HUDEP-2 (cell line): Measurements from ENCODE around the gene SIVA1.

ENCODE experiments used
- DNase-seq, 76 experiments: peaks; one replicate each; lab custom pipeline; 2025; ENCODE audit not compliant: unreplicated experiment in 76 of 76; lab: John Stamatoyannopoulos, UW

Gene SIVA1

GRCh38 chr14:104768437-104769323, 15.7 kb downstream of the SIVA1 start:
- peak in 72 of 76 experiments; percentile 5 to 90 (median 71) for DNase-seq

DNA sequence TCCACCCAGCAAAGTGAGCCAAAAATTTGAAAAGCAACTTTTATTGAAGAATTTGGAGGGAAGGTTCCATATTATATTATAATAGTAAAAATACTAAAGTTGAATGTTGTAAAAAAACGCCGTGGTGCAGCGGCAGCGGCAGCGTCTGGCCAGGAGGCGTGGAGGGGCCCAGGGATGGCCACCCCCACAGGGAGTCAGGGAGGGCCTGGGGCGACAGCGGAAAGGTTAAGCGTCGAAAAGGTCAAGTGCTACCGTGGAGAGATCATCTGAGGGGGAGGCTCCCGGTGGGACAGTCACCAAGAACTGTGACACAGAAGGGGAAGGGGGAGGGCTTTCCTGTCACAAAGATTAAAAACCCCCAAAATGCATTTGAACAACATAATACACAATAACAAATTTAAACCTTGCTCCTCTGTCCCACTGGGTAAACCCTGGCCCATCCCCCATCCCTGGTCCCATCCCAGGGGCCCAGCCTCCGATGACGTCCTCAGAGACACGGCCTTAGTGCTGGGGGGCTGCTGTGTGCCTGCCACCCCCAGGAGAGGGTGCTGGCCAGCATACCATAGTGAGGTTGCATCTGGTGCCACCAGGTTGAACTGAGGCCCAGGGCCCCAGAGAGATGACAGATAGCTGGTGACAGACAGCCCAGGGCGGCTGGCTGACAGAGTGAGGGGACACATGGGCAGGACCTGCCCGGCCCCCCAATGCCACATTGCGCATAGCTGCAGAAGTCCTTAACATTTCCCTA, 16.6 kb downstream of the SIVA1 start:
- no peak for DNase-seq

DNA sequence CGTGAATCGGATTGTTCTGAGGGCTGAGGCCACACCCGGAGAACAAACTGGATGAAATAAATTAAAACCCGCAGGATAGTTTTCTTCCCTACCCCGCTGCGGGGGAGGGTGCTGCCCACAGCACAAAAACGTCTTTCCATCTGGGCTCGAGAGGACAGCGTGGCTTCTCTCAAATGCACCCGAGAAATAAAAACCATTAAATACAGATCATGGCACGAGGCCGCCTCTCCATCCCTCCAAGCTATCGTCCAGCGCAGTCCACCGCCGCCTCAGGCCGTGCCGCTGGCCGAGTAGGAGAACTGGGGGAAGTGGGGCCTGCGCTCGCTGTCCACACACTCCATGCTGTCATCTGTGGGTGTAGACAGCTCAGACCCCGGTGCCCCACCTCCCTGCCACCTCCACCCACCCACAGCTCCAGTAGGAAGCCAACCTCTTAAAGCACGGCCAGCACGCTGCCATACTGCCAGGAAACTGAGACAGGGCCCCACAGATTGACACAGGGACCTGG, 17.2 kb downstream of the SIVA1 start:
- no peak for DNase-seq

DNA sequence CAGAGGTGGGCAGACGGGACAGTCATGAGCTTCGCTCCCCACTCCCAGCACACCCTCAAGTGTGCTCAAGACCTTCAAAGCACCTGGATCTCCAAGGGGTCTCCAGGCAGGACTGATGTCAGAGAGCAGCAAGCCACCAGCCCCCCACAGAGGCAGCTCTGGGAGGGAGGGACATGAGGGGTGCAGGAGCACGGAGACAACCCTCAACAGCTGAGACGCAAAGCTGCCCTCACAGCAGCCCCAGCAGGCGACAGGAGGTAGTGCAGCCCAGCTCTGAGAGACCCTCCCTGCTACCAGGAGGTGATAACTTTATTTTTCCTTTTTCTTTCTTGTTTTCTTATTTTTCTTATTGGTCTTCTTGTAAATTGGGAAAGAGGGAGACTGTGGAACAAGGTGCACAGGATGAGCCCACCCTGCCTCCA, 17.9 kb downstream of the SIVA1 start:
- DNase-seq = peak in 3 of 76 experiments; percentile 5 to 12 (median 9)

DNA sequence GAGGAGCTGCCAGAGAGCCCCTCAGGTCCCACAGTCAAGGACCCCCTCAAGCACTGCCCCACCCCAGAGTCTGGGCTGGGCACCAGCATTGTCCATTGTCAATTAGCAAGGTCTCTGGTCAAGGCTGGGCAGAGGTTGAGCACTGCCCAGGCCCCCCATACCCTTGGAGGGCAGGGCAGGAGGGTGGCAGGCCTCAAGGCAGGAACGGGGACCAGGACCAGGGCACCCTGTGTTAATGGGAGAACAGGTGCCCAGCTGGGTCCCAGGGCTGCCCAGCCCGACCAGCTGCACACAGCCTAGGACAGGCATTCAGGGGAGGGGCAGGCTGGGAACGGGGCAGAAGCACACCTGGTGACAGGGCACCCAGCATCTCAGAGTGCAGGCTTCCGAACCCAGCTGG, 18.4 kb downstream of the SIVA1 start:
- no peak for DNase-seq

DNA sequence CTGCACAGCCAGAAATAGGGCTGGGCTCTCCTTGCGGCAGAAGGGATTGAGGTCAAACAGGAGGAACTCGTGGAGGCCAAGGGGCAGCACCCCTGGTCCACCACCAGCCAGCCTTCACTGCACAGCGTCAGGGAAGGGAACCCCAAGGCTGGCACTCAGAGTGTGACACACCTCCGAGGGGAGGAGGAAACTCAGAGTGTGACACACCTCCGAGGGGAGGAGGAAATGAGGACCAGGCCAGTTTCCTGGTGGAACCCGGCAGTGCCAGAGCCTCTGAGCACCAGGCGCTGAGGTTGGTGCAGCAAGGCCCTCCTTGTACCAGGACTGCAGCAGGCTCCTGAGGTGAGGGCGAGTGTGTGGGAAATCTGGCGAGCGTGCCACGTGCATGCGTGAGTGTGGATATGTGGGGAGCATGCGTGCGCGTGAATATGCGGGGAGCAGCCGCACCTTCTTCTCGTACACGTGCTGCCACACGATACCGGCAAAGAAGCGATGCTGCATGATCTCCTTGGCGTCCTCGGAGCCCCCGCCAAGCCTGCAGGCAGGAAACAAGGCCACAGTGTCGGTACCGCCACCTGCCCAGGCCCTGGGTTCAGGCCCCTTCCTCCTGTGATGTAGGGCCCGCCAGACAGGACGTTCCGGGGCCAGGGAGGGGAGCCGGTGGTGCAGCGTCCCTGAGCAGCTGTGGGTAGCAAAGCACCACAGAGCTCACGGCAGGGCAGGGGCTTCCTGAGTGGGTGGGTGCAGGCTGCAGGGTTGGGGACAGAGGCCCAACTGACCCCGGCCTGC, 19.2 kb downstream of the SIVA1 start:
- DNase-seq = no peak

GRCh38 chr14:104772707-104773504, 20.0 kb downstream of the SIVA1 start:
- no peak for DNase-seq

DNA sequence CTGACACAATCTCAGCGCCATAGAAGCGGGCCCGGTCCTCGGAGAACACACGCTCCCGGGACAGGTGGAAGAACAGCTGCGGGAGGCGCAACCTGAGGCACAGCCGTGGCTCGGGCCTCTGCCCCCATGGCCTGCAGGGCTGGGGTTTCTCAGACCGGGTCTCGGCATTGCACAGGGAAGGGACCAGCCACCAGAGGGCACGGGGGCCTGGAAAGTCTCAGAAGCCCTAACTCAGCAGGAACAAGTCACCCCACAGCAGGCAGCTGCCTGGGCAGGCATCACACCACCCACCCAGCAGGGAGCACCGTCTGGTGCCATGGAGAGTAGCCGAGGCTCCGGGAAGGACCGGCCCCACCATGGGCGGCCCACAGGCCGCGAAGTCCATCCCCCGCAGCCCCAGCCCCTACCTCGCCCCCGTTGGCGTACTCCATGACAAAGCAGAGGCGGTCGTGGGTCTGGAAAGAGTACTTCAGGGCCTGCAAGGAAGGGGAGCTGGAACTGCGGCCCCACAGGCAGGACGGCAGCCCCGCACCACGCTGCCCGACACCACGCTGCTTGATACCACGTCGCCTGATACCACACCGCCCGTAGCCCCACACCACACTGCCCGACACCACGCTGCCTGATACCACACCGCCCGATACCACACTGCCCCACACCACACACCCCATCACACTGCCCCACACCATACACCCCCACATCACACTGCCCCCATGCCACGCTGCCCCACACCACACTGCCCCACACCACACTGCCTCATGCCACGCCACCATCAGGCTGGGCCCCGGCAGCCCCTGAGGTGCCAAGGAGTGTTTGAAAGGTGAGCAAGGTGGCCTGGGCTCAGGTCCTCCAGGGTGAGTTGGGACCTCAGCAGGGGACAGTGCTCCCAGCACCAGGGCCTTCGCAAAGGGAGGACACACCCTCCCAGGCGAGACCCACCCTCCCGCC, 20.8 kb downstream of the SIVA1 start:
- no peak for DNase-seq

DNA sequence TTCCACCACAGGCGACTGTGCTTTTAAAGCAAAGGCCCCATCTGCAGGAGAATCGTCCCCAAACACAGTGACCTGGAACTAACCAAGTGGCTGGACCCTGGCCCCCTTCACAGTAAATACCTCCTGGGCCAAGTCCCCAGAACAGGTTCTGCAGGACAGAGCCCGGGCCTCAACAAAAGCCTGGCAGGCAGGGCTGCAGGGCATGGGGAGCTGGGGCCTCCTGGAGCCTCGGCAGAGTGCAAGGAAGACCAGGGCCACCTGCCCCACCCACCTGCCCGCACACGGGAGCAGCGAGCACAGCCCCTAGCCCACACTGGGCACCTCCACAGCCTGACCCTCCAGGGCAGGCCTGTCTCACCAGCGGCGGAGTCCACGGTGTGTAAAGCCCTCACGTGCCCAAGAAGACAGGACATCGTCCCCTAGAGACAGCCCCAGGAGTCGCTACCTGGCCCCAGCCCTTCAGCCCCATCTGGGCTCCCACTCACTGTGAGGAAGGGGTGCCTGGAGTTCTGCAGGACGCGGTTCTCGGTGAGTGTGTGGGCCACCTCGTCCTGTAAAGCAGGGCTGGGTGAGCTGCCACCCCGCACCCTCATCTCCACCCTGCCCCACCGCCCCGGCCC, 21.6 kb downstream of the SIVA1 start:
- DNase-seq = no peak

DNA sequence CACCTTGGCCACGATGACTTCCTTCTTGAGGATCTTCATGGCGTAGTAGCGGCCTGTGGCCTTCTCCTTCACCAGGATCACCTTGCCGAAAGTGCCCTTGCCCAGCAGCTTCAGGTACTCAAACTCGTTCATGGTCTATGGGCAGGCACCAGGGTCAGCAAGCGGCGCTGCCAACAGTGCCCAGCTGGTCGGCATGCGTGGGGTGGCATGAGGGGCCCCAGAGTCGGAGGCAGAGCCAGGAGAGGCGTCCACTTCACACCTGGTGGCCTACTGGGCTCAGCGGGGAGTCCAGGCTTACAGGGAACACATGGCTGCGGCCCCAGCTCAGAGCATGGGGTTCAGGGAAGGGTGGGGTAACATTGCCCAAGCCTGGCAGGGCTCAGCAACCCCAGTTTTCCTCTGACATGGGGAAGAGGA, 22.1 kb downstream of the SIVA1 start:
- no peak for DNase-seq

DNA sequence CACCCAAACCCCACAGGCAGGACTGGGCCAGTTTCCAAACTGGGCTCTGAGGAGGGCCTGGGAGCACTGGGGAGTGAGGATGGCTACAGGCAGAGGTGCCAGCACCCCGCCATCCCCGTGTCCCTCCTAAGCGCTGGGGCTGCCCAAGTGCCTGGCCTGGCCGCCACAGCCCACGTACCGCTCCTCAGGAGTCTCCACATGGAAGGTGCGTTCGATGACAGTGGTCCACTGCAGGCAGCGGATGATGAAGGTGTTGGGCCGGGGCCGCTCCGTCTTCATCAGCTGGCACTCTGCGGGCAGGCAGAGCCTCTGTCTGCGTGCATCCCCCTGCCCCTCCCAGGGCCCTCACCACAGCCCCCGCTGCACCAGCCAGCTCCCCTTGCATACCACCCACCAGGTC, 23.5 kb downstream of the SIVA1 start:
- no peak for DNase-seq

DNA sequence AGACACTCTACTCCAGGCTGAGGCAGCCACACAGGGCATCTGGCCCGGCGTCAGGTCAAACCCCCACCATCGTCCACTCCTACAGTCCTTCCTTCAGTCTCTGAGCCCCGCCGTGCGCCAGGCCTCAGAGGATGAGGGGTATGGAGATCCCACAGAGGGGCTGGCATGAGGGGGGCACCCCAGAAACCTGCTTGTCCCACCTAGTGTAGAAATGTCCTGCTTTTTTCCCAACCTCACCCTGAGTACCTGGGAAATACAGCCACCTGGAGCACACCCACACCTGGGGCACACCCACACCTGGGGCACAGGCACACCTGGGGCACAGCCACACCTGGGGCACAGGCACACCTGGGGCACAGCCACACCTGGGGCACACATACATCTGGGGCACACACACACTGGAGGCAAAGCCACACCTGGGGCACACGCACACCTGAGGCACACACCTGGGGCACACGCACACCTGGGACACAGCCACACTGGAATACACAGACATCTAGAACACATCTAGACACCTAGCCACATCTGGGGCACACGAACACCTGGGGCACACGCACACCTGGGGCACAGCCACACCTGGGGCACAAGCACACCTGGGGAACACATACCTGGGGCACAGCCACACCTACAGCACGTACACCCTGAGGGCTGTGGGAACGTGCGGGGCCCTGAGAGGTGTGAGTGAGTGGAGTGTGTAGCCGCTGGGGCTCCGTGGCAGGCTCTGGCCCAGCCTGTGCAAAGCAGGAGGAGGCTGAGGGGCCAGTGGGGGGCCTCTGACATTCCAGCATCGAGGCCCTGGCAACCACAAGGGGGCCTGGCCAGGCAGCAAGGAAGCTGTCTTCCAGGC, 24.2 kb downstream of the SIVA1 start:
- no peak for DNase-seq

DNA sequence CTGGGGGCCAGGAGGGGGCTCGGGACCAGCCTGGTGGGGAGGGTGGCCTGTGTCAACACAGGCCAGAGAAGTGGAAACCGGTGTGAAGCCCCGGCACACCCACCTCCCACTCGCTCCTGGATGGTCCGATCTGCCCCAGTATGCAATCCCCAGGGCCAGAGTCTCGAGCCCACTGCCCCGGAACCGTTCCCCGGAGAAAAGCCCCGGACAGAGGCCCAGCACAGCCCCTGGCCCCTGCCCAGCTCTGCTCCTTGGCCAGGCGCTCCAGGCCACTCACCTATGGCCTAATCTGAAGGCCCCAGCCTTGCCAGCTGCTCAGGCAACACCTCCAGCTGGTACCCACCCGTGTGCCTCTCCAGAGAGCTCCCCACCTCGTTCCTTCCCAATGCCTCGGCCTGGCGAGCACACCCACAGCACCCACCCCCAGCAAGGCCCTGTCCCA, 24.9 kb downstream of the SIVA1 start:
- DNase-seq = no peak

DNA sequence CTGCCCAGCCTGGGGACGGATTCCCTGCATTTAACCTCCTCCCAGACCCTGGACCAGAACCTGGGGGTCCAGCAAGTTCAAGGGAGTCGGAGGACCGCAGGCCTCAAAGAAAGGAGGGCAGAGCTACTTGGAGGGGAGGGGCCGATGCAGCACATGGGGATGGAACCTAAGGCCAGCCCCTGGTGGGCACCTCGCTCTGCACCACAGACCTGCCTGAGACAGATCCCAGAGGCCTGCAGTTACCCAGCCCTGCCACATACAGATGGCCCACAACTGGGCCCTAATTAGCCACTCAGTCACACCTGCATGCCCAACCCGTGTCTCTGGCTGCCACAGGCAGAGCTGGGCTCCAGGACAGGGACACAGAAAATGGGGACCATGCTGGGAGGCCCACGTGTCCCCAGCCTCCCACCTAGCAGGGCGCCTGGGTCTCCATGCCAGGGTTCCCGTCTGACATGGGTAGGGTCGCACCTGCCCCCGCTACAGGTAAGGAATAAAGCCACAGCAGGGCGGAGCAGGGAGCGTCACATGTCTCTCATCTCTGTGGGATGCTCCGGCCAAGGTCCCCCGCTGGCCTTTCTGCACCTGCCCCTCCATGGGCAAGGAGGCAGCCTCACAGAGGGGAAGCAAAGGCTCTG, 25.9 kb downstream of the SIVA1 start:
- DNase-seq = no peak

GRCh38 chr14:104779776-104780512, 27.0 kb downstream of the SIVA1 start:
- DNase-seq = no peak

DNA sequence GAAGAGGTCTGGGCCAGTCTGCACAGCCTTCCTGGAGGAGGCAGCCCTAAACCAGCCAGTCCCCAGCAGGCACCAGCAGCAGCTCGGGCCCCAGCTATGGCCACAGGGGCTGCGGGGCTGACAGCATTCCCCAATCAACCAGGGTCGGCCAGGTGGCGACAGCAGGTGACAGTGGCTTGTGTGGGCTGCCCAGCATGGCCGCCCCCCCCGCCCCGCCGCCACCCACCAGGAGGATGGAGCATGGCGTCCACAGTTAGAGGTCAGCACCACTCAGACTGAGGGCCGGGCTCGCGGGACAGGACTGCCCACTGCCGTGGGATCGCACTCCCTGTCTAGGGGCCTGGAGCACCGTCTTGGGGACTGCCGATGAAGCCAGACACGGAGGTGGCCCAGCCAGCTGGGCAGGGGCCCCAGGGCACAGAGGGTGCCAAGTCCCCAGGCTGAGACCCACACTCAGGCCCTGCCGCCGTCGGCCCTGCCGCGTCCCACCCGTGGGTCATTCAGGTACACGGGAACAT, 27.6 kb downstream of the SIVA1 start:
- DNase-seq = no peak
